NCI-H510A treated with DMSO at 0.1 percent for 48 hours (cell line): Measurements from ENCODE around the gene CPM.
"Not testable (repeated sequence)": the region's sequence is repeated elsewhere in the genome, so short reads cannot be mapped to it uniquely, and the experiment has no call there.

Source experiments
- DNase-seq: peaks from one replicate; lab custom pipeline; 2025; lab: John Stamatoyannopoulos, UW

The CPM gene

GRCh38 chr12:68827895-68828671 lies 104.9 kb downstream of the CPM start:
- no peak for DNase-seq

DNA sequence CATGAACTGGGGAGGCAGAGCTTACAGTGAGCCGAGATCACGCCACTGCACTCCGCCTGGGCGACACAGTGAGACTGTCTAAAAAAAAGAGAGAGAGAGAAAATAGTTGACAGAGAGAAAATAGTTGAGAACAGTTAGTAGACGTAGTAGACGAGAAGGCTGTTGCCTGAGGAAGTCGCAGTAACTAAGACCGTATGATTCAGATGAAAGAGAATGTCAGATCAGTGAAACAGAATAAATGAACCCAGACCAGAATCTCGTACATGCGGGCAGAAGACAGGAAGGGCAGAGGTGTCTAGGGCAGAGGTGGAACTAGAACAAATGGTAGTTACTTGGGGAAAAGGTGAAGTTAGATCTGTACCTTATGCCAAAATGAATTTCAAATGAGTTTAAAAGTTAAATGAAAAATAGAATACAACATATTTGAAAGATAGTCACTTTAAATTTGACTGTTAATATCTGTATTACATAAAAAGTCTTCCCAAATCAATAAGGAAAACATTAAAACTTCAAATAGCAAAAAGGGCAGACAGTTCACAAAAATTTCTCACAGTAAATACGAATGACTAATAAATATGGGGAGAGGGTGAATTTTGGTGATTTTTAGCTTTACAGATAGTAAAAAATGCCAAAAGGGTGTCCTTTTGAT lies 107.3 kb downstream of the CPM start:
- DNase-seq: no peak

DNA sequence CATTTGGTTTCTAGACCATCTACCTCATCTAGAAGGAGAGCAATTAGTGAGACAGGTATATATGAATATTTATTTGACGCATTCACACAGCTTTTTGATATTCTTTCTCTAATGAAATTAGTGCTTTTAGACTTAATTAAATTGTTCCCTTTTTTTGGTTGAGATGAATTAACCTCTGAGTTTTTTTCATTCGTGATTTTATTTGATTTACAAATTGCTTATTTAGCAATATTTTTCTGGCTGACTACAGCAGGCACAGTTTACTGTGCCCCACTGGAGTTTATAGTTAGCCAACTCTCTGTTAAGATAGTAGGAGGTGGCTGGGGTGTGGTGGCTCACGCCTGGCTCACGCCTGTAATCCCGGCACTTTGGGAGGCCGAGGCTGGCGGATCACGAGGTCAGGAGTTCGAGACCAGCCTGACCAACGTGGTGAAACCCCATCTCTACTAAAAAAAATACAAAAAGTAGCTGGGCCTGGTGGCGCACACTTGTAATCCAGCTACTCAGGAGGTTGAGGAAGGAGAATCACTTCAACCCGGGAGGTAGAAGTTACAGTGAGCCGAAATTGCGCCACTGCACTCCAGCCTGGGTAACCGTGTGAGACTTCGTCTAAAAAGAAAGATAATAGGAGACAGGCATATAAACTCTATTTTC lies 108.2 kb downstream of the CPM start:
- no peak for DNase-seq

- no peak for DNase-seq
These were observed 108.8 kb downstream of the CPM start for GRCh38 chr12:68824131-68824530.

GRCh38 chr12:68823696-68824095 lies 109.3 kb downstream of the CPM start:
- DNase-seq: no peak

DNA sequence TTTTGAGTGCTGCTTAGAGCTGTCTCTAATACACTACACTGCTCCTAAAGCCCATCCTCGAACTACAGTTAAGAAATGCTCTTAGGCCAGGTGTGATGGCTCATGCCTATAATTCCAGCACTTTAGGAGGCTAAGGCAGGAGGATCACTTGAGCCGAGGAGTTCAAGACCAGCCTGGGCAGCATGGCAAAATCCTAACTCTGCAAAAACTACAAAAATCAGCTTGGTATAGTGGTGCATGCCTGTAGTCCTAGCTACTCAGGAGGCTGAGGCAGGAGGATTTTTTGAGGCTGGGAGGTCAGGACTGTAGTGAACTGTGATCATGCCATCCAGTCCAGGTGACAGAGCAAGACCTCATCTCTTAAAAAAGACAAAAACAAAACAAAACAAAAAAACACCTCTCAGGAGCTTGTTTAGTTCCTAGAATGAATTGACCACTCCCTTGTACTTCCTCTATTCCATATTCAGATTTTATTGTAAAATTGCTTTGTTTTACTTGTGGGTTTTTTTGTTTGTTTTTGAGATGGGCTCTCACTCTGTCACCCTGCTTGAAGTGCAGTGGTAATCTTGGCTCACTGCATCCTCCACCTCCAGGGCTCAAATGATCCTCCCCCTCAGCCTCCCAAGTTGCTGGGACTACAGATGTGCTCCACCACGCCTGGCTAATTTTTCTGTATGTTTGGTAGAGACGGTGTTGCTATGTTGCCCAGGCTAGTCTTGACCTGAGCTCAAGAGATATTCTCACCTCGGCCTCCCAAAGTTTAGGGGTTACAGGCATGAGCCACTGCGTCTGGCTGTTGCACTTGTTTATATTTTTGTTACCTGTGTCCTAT lies 111.4 kb downstream of the CPM start:
- DNase-seq: no peak

- not testable (repeated sequence) for DNase-seq
These were observed 113.5 kb downstream of the CPM start for GRCh38 chr12:68819481-68819880.

DNA sequence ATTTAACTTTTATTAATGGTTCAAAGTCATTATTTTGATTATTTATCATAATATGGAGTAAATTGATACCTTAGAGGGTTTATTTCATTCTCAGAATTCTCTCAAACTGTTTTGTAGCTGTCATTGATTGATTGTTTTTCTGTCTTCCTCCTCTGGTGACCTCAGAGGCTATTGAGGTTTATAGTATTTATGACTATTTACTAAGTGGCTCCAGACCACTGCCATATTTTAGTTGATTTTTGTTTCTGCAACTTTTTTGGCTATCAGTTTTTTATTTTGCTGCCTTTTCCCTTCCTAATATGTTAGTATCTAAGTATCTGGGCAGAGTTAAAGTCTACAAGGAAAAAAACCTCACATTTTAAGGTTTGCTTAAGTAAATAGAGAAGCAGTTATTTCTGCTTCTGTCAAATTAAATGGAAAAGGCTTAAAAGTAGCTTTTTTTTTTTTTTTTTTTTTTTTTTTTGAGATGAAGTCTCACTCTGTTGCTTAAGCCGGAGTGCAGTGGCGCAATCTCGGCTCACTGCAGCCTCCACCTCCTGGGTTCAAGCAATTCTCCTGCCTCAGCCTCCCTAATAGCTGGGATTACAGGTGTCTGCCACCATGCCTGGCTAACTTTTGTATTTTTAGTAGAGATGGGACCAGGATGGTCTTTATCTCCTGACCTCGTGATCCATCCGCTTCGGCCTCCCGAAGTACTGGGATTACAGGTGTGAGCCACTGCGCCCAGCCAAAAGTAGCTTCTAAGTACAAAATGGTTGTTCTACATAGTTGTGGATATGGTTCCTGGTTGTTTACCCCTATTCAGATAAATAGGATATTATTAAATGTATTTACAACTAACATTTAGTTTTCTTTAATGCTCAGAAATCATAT lies 116.8 kb downstream of the CPM start:
- DNase-seq: no peak

DNA sequence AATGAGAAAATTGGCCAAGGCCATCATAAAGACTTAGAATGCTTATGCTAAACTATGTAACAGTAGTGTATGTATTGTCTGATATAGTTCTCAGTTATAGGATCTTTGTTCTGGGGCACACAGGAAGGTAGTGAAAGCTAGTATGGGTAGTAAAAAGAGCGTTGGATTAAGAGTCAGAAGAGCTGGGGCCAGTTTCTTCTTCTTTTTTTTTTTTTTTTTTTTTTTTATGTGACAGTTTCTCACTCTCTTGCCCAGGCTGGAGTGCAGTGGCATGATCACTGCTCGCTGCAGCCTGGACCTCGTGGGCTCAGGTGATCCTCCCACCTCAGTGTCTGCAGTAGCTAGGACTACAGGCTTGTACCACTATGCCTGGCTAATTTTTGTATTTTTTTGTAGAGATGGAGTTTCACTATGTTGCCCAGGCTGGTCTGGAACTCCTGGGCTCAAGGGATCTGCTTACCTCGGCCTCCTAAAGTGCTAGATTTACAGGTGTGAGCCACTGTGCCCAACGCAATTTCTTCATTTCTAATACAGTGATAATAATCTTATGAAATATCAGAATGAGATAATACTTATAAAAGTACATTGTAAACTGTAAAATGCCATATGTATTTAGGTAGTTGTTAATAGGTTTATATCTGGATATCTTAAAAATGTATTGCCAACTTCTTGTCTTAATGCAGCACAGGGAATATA lies 117.6 kb downstream of the CPM start:
- DNase-seq: no peak

- DNase-seq: no peak
These were observed 118.3 kb downstream of the CPM start for GRCh38 chr12:68814490-68815231.

DNA sequence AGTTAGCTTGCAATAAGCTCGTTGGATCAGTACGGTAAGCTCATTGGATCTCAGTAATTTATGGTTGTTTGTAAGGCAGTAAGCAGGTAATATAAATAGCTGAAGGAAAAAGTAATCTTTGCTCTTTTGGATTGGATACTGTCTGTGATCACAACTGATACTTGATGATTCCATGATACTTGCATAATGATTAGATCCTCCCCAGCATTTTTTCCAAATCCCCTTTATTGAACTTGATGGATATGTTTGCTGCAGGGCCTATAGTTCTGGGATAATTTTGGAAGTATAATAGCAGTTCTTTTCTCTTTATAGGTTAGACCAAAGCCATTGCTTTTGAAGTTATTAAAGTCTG lies 119.8 kb downstream of the CPM start:
- no peak for DNase-seq

GRCh38 chr12:68812553-68813241 lies 120.3 kb downstream of the CPM start:
- no peak for DNase-seq

- DNase-seq: not testable (repeated sequence)
These were observed 121.4 kb downstream of the CPM start for GRCh38 chr12:68811573-68811972.

- DNase-seq: not testable (repeated sequence)
These were observed 123.0 kb downstream of the CPM start for GRCh38 chr12:68810027-68810389.

- no peak for DNase-seq
These were observed 123.6 kb downstream of the CPM start for GRCh38 chr12:68809190-68810026.

- peak; percentile 96 for DNase-seq
These were observed 124.4 kb downstream of the CPM start for GRCh38 chr12:68808388-68809189.

- peak; percentile 97 for DNase-seq
These were observed 125.2 kb downstream of the CPM start, which contains the start of gene MDM2 for GRCh38 chr12:68807576-68808387. Gene MDM2, plus strand, starts transcription at chr12:68808177. Its CDS starts 301 bp downstream, at chr12:68808478.
